Endothelial cell (in vitro differentiated cells): Measurements from ENCODE around the gene MYLK. TPM values are rescaled to one million over a fixed set of nuclear protein-coding genes. Genes with fewer than 3 reads are reported as not detected.

ENCODE experiments used
- DNase-seq: peaks from one replicate; pipeline ENCODE4 v3.0.0; 2021; ENCODE audit warnings: low spot score
- H3K27ac Mint-ChIP-seq: one replicate; pipeline ENCODE4 v1.8.0; 2021; ENCODE audit warnings: mixed read lengths, inconsistent platforms; ENCODE audit not compliant: unreplicated experiment
- H3K27me3 Mint-ChIP-seq: one replicate; pipeline ENCODE4 v1.8.0; 2021; ENCODE audit warnings: mild to moderate bottlenecking, moderate library complexity, mixed read lengths, inconsistent platforms; ENCODE audit not compliant: unreplicated experiment
- H3K36me3 Mint-ChIP-seq: one replicate; pipeline ENCODE4 v1.8.0; 2021; ENCODE audit warnings: mild to moderate bottlenecking, low read depth, mixed read lengths, inconsistent platforms; ENCODE audit not compliant: unreplicated experiment
- H3K4me1 Mint-ChIP-seq: one replicate; pipeline ENCODE4 v1.8.0; 2021; ENCODE audit warnings: mild to moderate bottlenecking, mixed read lengths, inconsistent platforms; ENCODE audit not compliant: unreplicated experiment
- H3K4me3 Mint-ChIP-seq: one replicate; pipeline ENCODE4 v1.8.0; 2021; ENCODE audit warnings: mild to moderate bottlenecking, mixed read lengths, inconsistent platforms; ENCODE audit not compliant: unreplicated experiment
- H3K9me3 Mint-ChIP-seq: one replicate; pipeline ENCODE4 v1.8.0; 2021; ENCODE audit warnings: mixed read lengths, inconsistent platforms; ENCODE audit not compliant: unreplicated experiment
- CTCF ChIP-seq: fragments of 200-600 bp; sonication (generic); IDR thresholded peaks from one replicate; pipeline ENCODE4 v1.5.0; 2021; ENCODE audit warnings: antibody characterized with exemption; ENCODE audit not compliant: unreplicated experiment
- total RNA-seq: library from RNA; stranded (reverse); fragmentation: NEBNext Ultra II Directional; extraction: Animal tissue kit (Norgen Biotek cat#: 25700); gene quantifications from one replicate; pipeline ENCODE4 v1.2.1, GENCODE V29; 2021; ENCODE audit not compliant: unreplicated experiment

MYLK gene
- total RNA-seq, 1 donor from 2014 or later = 7.8 TPM

GRCh38 chr3:123859177-123859576 lies 25.0 kb downstream of the MYLK start:
- Mint-ChIP-seq H3K27ac (no peak overlapping the region), H3K4me3 (no peak overlapping the region), H3K4me1 (no peaks in the 10 kb centered on the region), H3K9me3 (no peaks in the 10 kb centered on the region), H3K27me3 (no peaks in the 10 kb centered on the region), H3K36me3 (no peaks in the 10 kb centered on the region)
- TF ChIP-seq CTCF = no peak
- no peak for DNase-seq

- Mint-ChIP-seq H3K4me3 (no peak overlapping the region), H3K9me3 (no peaks in the 10 kb centered on the region), H3K36me3 (no peaks in the 10 kb centered on the region), H3K4me1 (no peaks in the 10 kb centered on the region), H3K27me3 (no peaks in the 10 kb centered on the region), H3K27ac (no peak overlapping the region)
- no peak for TF ChIP-seq CTCF
- no peak for DNase-seq
These were observed 29.2 kb downstream of the MYLK start for GRCh38 chr3:123854905-123855304.

GRCh38 chr3:123853686-123854372 lies 30.3 kb downstream of the MYLK start:
- no peaks in the 10 kb centered on the region for H3K4me1 Mint-ChIP-seq
- H3K27ac Mint-ChIP-seq = no peak overlapping the region
- no peaks in the 10 kb centered on the region for H3K9me3 Mint-ChIP-seq
- H3K36me3 Mint-ChIP-seq = no peaks in the 10 kb centered on the region
- DNase-seq = no peak
- no peak for TF ChIP-seq CTCF
- H3K4me3 Mint-ChIP-seq = no peak overlapping the region
- H3K27me3 Mint-ChIP-seq = no peaks in the 10 kb centered on the region

- Mint-ChIP-seq H3K36me3 (no peaks in the 10 kb centered on the region), H3K9me3 (no peaks in the 10 kb centered on the region), H3K27me3 (peaks cover 2% of the 10 kb centered on the region), H3K4me3 (no peak overlapping the region), H3K4me1 (peaks cover 7% of the 10 kb centered on the region), H3K27ac (no peak overlapping the region)
- no peak for TF ChIP-seq CTCF
- DNase-seq = no peak
These were observed 36.9 kb downstream of the MYLK start for GRCh38 chr3:123847209-123847608.

- H3K4me1 Mint-ChIP-seq = peaks cover 7% of the 10 kb centered on the region
- peaks cover 2% of the 10 kb centered on the region for H3K27me3 Mint-ChIP-seq
- no peak for DNase-seq
- TF ChIP-seq CTCF = no peak
- no peak overlapping the region for H3K4me3 Mint-ChIP-seq
- peak overlapping the region; percentile 79 for H3K27ac Mint-ChIP-seq
- no peaks in the 10 kb centered on the region for H3K36me3 Mint-ChIP-seq
- no peaks in the 10 kb centered on the region for H3K9me3 Mint-ChIP-seq
These were observed 40.5 kb downstream of the MYLK start for GRCh38 chr3:123843668-123844067.
